HG03354 (cell line): ENCODE results near the gene CHST12.
A peak's percentile ranks its signal among the peaks of the same experiment; 100 is the strongest.

ENCODE experiments used
- ATAC-seq: cut with Tn5 transposase; IDR thresholded peaks from one replicate; pipeline ENCODE4 v1.9.1; 2021; ENCODE audit warnings: mild to moderate bottlenecking; ENCODE audit not compliant: unreplicated experiment, poor library complexity, severe bottlenecking

The CHST12 gene

DNA sequence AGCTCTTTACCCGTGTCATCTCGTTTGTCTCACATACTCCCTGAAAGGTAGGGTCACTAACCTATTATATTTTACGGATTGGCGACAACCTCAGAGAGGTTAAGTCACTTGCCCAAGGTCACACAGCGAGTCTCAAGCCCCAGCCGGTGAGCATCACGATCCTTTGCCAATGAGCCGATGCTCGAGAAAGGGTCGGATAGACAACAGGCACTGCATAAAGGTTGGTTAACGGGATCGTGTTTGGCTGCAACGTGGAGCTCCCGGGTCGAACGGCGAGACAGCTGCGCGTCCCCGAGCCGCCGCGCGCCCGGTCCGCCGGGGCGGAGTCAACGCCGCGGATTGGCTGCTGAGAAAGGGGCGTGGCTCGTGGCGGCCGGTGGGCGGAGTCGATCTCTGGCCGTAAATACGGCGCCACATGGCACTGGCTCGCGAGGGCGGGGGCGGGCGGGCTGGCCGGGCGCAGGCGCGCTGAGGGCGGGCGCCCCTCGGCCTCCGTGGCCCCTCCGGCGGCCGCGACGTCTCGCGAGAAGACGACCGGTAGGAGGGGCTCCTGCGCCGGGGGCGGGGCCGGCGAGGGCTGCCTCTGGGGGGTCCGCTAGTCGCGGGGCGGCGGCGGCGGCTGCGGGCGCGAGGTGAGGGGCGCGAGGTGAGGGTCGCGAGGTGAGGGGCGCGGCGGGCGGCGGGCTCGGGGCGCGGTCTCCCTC lies at the start of gene CHST12:
CHST12 (plus strand) TSS at position 598 of the 704 bp plus-strand sequence. CDS start 29,029 bp downstream, outside the sequence.
- peak; percentile 39 for ATAC-seq

DNA sequence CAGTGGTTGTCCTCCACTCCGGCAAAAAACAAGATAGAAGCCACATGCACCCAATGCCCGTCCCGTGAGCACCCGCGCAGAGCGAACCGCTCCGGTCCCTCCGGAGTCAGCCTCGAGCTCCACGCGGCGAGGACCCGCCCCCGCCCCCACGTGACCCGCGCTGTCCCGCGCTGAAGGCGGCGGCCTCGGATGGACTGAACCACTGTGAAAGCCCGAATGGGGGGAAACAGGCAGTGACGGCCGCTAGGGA lies 49.5 kb upstream of the CHST12 start:
- peak; percentile 55 for ATAC-seq

DNA sequence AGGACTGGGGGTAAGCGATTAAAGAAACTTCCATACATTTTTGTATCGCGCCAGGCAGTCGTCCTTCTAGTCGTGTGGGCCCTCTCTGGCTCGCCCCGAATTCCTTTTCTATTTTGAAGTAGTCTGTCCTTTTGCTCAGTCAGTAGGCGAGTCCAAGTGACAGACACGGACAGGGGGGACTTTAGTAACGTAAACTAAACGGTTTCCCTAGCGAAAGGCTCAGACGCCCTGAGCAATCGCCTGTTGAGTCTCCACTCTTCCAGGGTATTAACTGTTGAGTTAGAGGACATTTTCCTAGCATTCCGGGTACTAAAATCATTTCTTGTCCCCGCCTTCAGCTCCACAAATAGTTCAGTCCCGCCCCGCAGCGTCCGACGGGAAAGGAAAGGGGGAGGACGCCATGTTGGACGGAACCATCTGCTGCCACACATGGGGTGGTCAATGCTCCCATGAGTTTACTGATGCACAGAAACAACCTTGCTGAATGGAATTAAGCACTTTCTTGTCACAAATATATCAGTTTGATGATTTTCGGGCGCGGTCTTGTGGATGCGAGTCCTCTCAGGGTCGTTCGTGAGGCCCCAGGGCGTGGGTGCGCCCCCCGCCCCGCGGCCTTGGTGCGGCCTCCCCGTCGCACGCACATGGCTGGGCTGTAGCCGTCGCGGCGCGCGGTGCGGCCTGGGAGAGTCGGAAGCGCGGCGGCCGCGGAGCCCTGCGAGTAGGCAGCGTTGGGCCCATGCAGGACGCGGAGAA lies 49.0 kb upstream of the CHST12 start, which contains the start of gene EIF3B:
EIF3B (plus strand) TSS at position 642 of the 753 bp plus-strand sequence; CDS start at position 737, 95 bp downstream.
- peak; percentile 83 for ATAC-seq

DNA sequence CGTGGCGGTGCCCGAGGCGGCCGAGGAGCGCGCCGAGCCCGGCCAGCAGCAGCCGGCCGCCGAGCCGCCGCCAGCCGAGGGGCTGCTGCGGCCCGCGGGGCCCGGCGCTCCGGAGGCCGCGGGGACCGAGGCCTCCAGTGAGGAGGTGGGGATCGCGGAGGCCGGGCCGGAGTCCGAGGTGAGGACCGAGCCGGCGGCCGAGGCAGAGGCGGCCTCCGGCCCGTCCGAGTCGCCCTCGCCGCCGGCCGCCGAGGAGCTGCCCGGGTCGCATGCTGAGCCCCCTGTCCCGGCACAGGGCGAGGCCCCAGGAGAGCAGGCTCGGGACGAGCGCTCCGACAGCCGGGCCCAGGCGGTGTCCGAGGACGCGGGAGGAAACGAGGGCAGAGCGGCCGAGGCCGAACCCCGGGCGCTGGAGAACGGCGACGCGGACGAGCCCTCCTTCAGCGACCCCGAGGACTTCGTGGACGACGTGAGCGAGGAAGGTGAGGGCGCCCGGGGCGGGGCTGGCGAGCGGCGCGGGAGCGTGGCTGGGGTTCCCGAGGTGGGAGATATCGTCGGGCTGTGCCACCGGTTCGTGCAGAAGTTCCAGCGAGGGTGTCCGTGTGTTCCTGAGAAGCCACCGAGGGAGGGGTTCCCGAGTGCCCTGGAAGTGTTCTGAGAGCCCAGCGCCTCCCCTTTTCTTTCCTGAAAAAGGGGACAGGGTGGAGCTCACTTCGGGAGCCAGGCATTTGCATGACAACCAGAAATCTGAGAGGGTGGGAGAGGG lies 48.3 kb upstream of the CHST12 start:
- peak; percentile 13 for ATAC-seq

DNA sequence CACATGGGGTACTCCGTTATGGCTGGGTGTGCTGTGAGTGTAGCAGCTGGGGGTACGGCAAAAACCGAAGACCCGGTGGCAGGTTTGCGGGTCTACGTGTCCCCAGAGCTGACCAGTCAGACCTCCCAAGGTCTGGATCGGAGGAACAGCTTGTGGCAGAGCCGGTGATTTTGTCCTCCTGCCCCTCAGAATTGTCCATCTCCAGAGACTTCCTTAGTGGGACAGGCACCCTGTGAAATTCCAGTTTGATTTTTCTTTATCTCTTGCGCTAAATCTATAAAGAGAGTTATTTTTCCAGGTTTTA lies 47.8 kb upstream of the CHST12 start:
- no peak for ATAC-seq

DNA sequence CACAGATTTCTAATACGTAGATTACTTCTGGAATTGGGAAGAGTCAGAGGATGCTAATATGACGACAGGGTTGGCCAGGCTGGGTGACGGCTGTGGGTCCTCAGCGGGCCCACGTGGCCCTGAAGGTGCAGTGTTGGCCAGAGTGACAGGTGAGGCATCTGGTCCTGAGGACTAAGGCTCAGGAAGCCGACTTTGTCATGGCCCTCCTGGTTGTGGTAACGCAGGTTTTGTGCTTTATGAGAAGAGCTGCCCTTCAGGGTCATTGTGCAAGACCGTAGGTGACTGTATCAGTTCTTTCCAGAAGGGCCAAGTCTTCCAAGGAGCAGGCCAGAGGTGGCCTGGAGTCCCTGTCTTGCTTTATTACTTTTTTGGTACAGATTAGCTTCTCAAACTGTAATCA lies 46.2 kb upstream of the CHST12 start:
- ATAC-seq: no peak

DNA sequence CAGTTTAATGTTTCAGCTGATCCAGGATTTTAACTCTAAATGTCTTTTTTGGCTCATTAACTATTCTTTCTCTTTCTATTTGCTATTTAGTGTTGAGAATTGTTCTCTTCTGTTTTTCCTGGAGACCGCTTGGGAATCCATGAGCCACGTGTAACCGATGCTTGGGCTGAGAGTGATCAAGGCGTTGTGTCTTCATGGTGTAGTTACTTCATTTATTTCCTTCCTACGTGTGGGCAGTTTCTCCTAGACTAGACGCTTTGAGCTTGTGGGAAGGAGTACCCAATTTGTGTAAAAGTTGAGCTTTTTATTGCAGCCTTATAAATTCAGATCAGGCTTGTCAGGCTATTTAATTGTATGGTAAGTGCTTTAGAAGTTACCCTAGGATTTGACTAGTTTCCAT lies 45.8 kb upstream of the CHST12 start:
- ATAC-seq: no peak

DNA sequence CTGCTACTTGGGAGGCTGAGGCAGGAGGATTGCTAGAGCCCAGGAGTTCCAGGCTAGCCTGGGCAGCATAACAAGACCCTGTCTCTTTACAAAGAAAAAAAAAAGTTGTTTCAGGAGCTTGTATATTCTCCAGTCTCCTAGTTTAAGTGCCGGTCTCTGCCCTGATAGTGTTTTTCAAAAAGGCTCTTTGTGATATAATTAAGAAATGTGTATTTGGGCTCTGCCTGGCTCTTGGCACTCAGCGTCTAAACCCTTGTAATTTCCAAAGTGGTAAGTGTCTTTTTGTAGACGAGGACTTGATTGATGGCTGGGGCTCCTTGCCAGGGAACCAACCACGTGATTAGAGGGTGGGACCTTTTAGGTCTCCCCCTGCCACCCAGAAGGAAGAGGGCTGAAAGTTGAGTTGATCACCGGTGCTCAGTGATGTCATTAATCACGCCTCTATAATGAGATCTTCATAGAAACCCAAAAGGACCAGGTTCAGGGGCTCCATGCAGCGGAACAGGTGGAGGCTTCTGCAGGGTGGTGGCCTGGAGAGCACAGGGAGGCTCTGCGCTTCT lies 44.4 kb upstream of the CHST12 start:
- ATAC-seq: no peak

DNA sequence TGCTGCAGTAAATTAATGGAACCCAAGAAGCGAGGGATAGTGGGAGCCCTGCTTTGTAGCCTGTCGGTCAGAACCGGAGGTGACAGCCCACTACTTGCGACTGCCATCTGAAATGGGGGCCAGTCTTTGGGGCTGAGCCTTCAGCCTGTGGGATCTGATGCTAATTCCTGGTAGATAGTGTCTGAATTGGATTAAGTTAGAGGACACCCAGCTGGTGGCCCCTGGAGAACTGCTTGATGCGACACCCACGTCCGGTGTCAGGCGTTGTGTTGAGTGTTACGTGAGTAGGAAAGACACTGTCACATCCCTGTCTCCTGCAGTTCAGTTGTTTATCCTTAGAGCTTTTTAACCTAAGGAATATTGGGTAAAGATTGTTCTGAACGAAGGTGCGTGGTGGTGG lies 43.8 kb upstream of the CHST12 start:
- no peak for ATAC-seq

DNA sequence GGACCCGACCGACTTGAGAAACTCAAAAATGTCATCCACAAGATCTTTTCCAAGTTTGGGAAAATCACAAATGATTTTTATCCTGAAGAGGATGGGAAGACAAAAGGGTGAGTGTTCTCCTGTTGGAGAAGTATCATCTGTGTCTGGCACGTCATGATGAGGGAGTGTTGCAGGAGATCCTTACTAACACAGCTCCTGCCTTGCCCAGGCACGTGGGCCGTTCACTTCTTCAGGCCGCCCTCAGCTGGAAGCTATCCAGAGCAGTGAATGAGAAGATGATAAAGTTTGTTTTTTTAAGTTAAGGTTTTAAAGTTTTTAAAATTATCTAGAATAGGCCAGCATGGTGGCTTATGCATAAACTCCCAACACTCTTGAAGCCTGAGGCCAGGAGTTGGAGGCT lies 42.6 kb upstream of the CHST12 start:
- ATAC-seq: no peak

DNA sequence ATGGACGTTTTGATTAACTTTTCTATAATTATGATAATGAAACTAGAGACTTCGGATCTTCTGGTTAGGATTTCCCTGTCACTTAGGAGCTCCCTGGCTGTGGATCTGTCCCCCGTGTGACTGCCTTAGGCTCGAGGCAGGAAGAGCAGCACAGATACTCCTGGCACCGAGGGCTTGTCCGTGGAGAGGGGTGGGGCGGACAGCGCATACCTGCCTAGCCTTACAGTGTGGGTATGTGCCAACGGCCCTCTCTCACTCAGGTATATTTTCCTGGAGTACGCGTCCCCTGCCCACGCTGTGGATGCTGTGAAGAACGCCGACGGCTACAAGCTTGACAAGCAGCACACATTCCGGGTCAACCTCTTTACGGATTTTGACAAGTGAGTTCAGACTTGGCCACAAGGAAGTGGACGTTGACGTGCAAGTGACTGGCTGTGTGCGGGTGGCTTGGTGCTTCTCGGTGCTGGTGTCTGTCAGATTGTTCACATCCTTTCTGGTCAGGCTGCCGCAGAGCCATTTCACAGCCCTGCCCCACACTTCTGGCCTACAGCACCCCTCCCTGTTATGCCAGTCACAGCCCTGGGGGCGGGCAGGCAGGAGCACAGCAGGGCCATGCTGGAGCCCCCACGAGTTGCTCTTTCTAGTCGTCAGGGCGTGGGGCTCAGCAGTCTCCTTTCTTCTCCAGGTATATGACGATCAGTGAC lies 40.9 kb upstream of the CHST12 start:
- no peak for ATAC-seq

DNA sequence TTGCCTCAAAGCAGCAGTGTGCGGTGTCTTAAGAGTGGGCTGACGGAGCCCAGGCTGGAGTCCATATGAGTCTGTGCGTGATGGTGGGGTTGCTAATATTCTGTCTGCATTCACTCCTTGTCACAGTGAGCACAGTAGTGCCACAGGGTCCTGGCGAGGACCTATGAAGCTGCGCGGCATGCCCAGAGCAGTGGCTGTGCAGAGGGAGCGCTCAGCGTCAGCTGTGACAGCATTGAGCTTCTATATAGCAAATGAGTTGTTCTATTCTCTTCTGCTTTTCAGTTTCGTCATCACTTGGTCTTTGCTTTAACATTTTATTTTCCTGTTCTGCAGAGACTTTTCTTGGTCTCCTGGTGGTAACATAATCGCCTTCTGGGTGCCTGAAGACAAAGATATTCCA lies 34.3 kb upstream of the CHST12 start:
- ATAC-seq: no peak

DNA sequence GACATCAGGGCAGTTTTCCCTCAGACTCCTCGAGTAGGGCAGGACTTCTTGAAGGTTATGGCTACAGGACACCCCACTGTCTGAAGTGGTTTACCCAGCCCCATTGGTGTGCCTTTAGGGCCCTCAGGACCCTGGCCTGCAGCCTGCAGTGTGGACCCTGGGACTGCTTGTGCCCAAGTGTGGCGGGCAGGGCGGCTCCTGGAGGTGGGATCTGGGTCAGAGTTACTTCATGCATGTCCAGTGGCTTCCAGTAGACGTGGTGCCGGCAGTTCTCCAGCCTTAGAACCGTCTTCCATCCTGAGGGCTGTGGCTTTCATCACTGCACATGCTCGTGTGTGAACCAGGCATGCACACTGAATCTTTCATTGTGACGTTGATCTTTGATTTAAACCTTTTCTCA lies 32.1 kb upstream of the CHST12 start:
- no peak for ATAC-seq

DNA sequence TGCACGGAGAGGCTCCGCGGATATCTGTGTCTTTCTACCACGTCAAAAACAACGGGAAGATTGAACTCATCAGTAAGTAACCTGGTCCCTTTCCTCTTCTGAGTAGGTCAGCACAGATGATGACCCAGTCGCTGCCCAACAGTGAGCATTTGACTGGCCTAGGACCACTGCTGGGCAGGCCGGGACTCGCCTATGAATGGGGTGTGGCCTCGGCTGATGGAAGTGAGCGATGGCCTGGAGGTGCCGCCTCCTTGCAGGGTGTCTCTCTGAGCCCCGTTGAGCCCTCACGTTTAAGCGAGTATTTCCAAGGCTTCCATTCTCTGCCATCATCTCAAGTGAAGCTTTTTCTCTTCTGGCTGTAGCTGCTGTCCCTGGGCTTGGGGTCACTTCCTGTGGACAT lies 30.7 kb upstream of the CHST12 start:
- no peak for ATAC-seq

DNA sequence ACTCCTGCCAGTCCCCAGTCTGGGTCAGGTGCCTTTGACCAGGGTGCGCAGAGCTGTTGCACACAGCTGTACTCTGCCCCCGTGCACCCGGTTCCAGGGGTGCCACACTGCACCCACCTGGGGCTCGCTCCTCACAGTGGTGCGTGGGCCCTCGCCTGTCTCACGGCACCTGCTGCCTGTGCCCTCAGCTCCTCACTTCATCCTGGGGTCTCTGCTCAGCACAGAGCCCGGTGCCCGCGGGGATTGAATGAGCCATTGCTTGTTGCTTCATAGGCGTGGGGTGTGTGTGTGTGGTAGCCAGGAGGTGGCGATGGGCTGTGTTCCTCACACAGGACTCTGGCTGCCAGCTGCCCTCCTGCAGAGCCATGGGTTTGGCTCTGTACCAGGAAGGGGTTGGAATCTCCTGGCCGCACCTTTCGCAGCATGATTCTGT lies 30.3 kb upstream of the CHST12 start:
- no peak for ATAC-seq

DNA sequence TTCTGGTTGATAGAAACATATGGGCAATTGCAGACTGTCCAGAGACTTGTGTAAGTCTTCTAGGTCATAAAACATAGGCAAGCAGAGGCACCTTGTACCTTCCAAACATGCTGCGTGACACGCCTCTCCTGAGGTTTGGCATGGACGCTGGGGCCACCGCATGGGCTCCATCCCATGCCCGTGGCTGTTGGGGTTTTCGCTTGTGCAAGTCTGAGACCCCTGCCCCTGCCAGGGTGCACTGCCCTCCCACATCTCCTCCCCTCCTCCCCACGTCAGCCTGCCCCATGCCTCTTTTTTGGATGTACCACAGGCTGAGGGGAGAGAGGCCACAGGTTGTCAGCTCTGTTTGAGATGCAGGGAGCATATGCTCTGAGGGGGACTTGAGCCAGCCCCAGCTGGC lies 29.8 kb upstream of the CHST12 start:
- ATAC-seq: no peak

DNA sequence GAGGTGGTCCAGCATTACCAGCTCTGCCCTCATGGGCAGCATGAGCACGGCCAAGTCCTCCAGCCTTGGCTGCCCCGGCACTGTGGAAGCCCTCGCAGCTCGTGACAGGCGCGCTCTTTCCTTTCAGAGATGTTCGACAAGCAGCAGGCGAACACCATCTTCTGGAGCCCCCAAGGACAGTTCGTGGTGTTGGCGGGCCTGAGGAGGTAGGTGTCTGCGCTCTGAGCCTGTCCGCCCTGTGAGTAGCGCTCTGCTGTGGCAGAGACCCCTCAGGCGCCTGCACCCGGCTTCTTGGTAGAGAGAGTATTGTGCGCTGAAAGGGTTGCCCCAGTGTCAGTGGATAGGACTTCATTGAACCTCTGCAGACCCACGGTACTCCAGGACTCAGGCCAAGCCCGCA lies 29.0 kb upstream of the CHST12 start:
- ATAC-seq: no peak

DNA sequence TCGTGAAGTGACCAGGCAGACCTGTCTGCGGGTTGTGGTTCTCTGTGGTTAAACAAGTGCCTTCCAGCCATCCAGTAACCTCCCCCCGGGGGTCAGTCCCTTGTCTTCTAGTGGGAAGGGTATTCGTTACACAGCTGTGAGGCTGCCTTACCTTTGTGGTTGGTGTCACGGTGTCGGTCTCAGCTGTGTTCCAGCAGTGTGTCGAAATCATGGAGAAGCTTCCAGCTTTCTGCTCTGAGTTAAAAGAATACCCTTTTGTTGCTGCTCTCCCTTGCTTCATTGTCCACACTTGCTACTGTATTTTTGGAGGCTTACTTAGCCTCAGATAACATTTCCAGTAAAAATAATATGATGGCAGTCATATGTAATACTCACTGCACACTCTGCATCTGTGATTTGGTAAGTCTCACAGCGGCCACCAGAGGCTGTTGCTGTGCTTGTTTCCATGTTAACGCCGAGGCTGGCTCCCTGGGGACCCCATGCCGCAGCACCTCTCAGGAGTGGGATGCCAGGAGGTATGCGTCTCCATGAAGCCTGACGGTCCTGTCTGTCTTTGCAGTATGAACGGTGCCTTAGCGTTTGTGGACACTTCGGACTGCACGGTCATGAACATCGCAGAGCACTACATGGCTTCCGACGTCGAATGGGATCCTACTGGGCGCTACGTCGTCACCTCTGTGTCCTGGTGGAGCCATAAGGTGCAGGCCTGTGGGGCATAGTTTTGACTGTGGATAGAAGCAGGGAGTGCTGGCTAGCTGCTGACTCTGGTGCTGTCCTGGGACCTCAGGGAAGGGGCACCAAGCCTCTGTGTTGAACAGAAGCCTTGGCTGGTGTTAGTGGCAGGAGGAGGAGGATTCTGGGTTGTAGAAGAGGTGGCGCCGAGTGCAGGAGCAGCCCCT lies 28.3 kb upstream of the CHST12 start:
- ATAC-seq: no peak
